Glutamatergic neuron (in vitro differentiated cells): ENCODE data around the gene IQCK. TPM values are rescaled to one million over a fixed set of nuclear protein-coding genes. Genes with fewer than 3 reads are reported as not detected.

Experiments
- DNase-seq: peaks from one replicate; pipeline ENCODE4 v3.0.0; 2022
- H3K27ac Mint-ChIP-seq: one replicate; pipeline ENCODE4 v1.8.0; 2020; ENCODE audit warnings: mild to moderate bottlenecking, mixed read lengths, inconsistent platforms; ENCODE audit not compliant: unreplicated experiment
- H3K27me3 Mint-ChIP-seq: one replicate; pipeline ENCODE4 v1.8.0; 2020; ENCODE audit warnings: mild to moderate bottlenecking, moderate library complexity, mixed read lengths, inconsistent platforms; ENCODE audit not compliant: unreplicated experiment
- H3K36me3 Mint-ChIP-seq: one replicate; pipeline ENCODE4 v1.8.0; 2020; ENCODE audit warnings: mild to moderate bottlenecking, mixed read lengths, inconsistent platforms; ENCODE audit not compliant: unreplicated experiment
- H3K4me1 Mint-ChIP-seq: one replicate; pipeline ENCODE4 v1.8.0; 2020; ENCODE audit warnings: mild to moderate bottlenecking, low read depth, mixed read lengths, inconsistent platforms; ENCODE audit not compliant: unreplicated experiment
- H3K4me3 Mint-ChIP-seq: one replicate; pipeline ENCODE4 v1.8.0; 2020; ENCODE audit warnings: mild to moderate bottlenecking, mixed read lengths, inconsistent platforms; ENCODE audit not compliant: unreplicated experiment
- H3K9me3 Mint-ChIP-seq: one replicate; pipeline ENCODE4 v1.8.0; 2020; ENCODE audit warnings: mild to moderate bottlenecking, moderate library complexity, mixed read lengths, inconsistent platforms; ENCODE audit not compliant: unreplicated experiment
- CTCF ChIP-seq: fragments of 200-600 bp; sonication (generic); IDR thresholded peaks from one replicate; pipeline ENCODE4 v1.5.0; 2021; ENCODE audit not compliant: partially characterized antibody, unreplicated experiment
- total RNA-seq: library from RNA; stranded (reverse); fragmentation: NEBNext Ultra II Directional; extraction: Animal tissue kit (Norgen Biotek cat#: 25700); gene quantifications from one replicate; pipeline ENCODE4 v1.2.1, GENCODE V29; 2021; ENCODE audit not compliant: unreplicated experiment

Gene IQCK
- total RNA-seq, 1 donor from 2014 or later: 5.1 TPM

GRCh38 chr16:19748389-19749168, 30.5 kb downstream of the IQCK start:
- Mint-ChIP-seq H3K9me3 (no peaks in the 10 kb centered on the region), H3K4me3 (no peak overlapping the region), H3K27ac (no peak overlapping the region), H3K36me3 (no peaks in the 10 kb centered on the region), H3K4me1 (peaks cover 9% of the 10 kb centered on the region), H3K27me3 (no peaks in the 10 kb centered on the region)
- no peak for TF ChIP-seq CTCF
- DNase-seq: no peak

GRCh38 chr16:19749571-19750080, 31.6 kb downstream of the IQCK start:
- Mint-ChIP-seq H3K27ac (no peak overlapping the region), H3K4me3 (no peak overlapping the region), H3K4me1 (peaks cover 9% of the 10 kb centered on the region), H3K36me3 (no peaks in the 10 kb centered on the region), H3K9me3 (no peaks in the 10 kb centered on the region), H3K27me3 (no peaks in the 10 kb centered on the region)
- no peak for DNase-seq
- TF ChIP-seq CTCF: no peak

GRCh38 chr16:19751478-19752385, 33.7 kb downstream of the IQCK start:
- Mint-ChIP-seq H3K27ac (no peak overlapping the region), H3K4me1 (peaks cover 9% of the 10 kb centered on the region), H3K4me3 (no peak overlapping the region), H3K36me3 (no peaks in the 10 kb centered on the region), H3K9me3 (no peaks in the 10 kb centered on the region), H3K27me3 (no peaks in the 10 kb centered on the region)
- no peak for DNase-seq
- no peak for TF ChIP-seq CTCF

GRCh38 chr16:19753815-19754643, 36.0 kb downstream of the IQCK start:
- Mint-ChIP-seq H3K4me3 (no peak overlapping the region), H3K9me3 (no peaks in the 10 kb centered on the region), H3K36me3 (no peaks in the 10 kb centered on the region), H3K27ac (no peak overlapping the region), H3K4me1 (no peaks in the 10 kb centered on the region), H3K27me3 (no peaks in the 10 kb centered on the region)
- no peak for DNase-seq
- TF ChIP-seq CTCF: no peak
